ENCODE results near the gene VPS16.

The VPS16 gene

DNA sequence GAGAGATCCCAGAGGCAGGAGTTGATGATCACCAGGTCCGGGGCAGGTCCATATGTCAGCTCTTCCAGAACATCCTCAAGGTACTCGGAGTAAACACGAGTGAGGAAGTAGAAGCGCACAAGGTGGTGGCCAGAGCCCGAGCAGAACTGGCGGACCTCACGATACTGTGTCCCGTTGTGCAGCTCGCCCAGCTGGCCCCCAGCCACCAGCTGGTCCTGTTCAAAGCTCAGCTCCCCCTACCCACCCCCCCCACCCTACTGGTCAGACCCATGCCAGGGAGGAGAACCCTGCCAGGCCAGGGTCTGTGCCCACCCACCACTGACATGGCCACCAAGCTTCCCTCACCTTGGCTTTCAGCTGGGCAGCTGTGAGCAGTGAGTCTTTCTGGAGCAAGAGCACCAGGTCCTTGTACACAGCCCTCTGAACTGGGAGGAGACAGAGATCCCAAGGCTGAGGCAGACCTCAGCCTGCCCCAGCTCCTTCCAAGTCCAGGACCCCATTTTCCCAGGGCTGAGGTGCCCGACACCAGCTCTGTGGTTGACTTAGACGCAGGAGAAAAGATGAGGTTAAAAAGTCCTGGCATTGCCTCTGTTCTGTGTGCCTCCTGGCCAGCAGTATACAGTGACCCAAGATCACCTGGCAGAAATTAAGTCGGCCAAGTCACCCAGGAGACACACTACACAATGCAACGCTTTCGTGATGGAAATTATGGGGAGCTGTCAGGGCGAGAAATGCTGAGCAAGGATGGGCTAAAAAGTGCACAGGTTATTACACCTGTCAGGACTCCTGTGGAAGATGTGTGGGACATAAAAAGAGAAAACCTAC, 1.5 kb upstream of the VPS16 start:
- Histone ChIP-seq H3K9me3 (replicated peaks; ENCODE audit: low read length) (no peaks in the 10 kb centered on the region), H3K4me3 (ENCODE audit: low read length) (no peak overlapping the region), H3K4me1 (ENCODE audit: control insufficient read depth, insufficient read depth, low read length) (peaks cover 9% of the 10 kb centered on the region), H3K4me2 (ENCODE audit: low read length) (peak overlapping the region; percentile 86), H3K27me3 (ENCODE audit: control insufficient read depth, insufficient read depth, low read length) (no peaks in the 10 kb centered on the region), H3K9ac (ENCODE audit: low read depth, low read length) (no peak overlapping the region), H3K36me3 (ENCODE audit: insufficient read depth, low read length) (peaks cover 2% of the 10 kb centered on the region)

DNA sequence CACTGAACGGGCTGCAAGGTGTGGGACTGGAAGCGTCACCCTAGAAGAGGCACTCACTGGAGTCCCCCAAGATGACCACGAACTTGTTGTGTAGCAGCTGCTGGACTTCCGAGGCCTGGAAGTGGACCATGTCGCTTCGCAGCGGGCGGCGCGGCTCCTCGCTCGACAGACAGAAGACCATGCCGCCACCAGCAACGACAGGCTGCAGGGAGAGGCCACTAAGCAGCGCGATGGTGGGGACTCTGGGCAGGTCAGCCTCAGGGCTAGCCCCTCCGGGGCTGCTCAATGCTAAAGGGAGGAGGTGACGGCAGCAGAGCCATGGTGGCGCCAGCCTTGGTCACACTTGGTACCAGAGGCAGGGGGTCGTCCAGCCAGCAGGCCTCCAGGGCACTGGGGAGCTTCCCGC, 810 bp upstream of the VPS16 start:
- H3K9me3 ChIP-seq (replicated peaks; ENCODE audit: low read length): no peaks in the 10 kb centered on the region
- H3K36me3 ChIP-seq (ENCODE audit: insufficient read depth, low read length): peaks cover 2% of the 10 kb centered on the region
- peak overlapping the region; percentile 85 for H3K4me3 ChIP-seq (ENCODE audit: low read length)
- H3K4me1 ChIP-seq (ENCODE audit: control insufficient read depth, insufficient read depth, low read length): peaks cover 9% of the 10 kb centered on the region
- peak overlapping the region; percentile 96 for H3K9ac ChIP-seq (ENCODE audit: low read depth, low read length)
- H3K27me3 ChIP-seq (ENCODE audit: control insufficient read depth, insufficient read depth, low read length): no peaks in the 10 kb centered on the region
- peak overlapping the region; percentile 86 for H3K4me2 ChIP-seq (ENCODE audit: low read length)

DNA sequence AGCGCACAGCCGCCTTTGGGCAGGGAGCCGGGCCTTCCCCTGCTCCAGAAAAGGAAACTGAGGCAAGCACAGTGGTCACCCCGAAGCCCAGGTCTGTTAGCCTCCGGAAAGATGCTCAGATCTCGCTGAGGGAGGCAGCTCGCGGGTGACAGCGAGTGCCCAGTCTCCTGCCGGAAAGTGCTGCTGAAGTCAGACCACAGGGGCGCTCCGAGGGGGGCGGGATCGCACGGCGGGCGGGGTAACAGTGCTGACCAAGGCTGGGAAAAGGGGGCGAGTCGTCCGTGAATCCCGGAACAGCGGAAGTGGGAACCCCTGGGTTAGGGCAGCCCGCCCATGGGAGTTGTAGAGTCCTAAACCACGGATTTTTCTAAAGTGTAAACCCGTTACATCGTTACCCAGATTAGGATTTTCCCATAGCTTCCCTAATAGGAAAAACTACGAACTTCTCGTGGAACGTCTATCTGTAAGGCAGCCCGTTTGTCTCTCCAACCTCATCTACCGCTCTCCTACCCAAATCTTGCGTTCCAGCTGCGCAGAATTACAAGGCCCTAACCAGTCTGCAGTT, 504 bp downstream of the VPS16 start:
- H3K9ac ChIP-seq (ENCODE audit: low read depth, low read length): peak overlapping the region; percentile 96
- H3K4me2 ChIP-seq (ENCODE audit: low read length): peak overlapping the region; percentile 86
- H3K4me3 ChIP-seq (ENCODE audit: low read length): peak overlapping the region; percentile 85
- H3K9me3 ChIP-seq (replicated peaks; ENCODE audit: low read length): no peaks in the 10 kb centered on the region
- peaks cover 2% of the 10 kb centered on the region for H3K36me3 ChIP-seq (ENCODE audit: insufficient read depth, low read length)
- H3K27me3 ChIP-seq (ENCODE audit: control insufficient read depth, insufficient read depth, low read length): no peaks in the 10 kb centered on the region
- peaks cover 9% of the 10 kb centered on the region for H3K4me1 ChIP-seq (ENCODE audit: control insufficient read depth, insufficient read depth, low read length)

DNA sequence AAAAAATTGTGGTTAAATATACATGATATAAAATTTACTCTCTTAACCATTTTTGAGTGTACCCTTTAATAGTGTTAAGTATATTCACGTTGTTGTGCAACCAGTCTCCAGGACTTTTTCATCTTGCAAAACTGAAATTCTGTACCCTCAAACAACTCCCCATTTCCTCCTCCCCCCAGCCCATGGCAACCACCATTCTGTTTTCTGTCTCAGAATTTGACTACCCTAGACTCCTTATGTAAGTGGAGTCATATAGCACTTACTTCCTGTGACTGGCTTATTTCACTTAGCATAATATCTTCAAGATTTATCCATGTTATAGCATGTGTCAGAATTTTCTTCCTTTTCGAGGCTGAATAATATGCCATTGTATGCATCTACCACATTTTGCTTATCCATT, 5.1 kb downstream of the VPS16 start:
- Histone ChIP-seq H3K27me3 (ENCODE audit: control insufficient read depth, insufficient read depth, low read length) (no peaks in the 10 kb centered on the region), H3K4me1 (ENCODE audit: control insufficient read depth, insufficient read depth, low read length) (no peaks in the 10 kb centered on the region), H3K9ac (ENCODE audit: low read depth, low read length) (no peak overlapping the region)

DNA sequence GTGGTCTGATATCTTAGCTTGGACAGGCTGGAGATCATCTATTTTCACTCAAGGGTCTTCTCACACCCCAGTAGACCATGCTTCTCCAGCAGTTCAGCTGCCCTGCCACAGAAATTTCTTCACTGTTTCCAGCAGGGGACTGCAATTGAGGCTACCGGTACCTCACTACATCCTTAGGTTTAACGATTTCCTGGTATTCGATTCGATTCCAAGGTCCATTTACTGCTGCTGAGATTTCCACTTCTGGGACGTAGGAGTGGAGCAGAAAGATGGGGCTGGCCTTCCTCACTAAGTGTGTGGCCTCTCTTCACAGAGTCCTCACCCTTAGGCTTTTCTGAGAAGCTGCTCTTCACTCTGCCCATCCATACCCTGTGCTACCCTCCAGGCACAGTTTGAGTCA, 6.2 kb downstream of the VPS16 start:
- H3K4me2 ChIP-seq (ENCODE audit: low read length): no peak overlapping the region
- no peaks in the 10 kb centered on the region for H3K4me1 ChIP-seq (ENCODE audit: control insufficient read depth, insufficient read depth, low read length)
- no peaks in the 10 kb centered on the region for H3K36me3 ChIP-seq (ENCODE audit: insufficient read depth, low read length)
- no peaks in the 10 kb centered on the region for H3K27me3 ChIP-seq (ENCODE audit: control insufficient read depth, insufficient read depth, low read length)
- no peak overlapping the region for H3K9ac ChIP-seq (ENCODE audit: low read depth, low read length)
- no peak overlapping the region for H3K4me3 ChIP-seq (ENCODE audit: low read length)
- H3K9me3 ChIP-seq (replicated peaks; ENCODE audit: low read length): no peaks in the 10 kb centered on the region

More for the DNA sequence above, 5.1 kb downstream of the VPS16 start:
- H3K4me2 ChIP-seq (ENCODE audit: low read length): no peak overlapping the region
- no peaks in the 10 kb centered on the region for H3K9me3 ChIP-seq (replicated peaks; ENCODE audit: low read length)
- H3K36me3 ChIP-seq (ENCODE audit: insufficient read depth, low read length): no peaks in the 10 kb centered on the region
- no peak overlapping the region for H3K4me3 ChIP-seq (ENCODE audit: low read length)

DNA sequence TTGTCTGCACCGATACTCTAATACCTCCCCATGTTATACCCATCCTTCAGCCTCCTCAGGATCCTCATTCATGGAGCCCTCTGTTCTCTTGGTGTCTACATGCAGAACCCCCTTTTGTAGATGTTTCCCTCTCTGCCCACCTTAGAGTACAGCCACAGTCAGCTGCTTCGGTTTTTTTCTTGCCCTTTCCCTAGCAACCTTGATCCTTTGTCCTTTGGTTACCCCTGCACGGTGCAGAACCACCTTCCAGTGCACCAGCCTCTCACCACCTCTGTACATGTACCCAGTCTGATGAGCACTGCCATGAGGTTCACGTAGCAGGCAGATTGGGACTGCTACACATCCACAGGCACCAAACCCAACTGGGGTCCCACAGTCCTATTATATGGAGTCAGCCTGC, 7.3 kb downstream of the VPS16 start:
- Histone ChIP-seq H3K4me3 (ENCODE audit: low read length) (no peak overlapping the region), H3K4me1 (ENCODE audit: control insufficient read depth, insufficient read depth, low read length) (no peaks in the 10 kb centered on the region)

DNA sequence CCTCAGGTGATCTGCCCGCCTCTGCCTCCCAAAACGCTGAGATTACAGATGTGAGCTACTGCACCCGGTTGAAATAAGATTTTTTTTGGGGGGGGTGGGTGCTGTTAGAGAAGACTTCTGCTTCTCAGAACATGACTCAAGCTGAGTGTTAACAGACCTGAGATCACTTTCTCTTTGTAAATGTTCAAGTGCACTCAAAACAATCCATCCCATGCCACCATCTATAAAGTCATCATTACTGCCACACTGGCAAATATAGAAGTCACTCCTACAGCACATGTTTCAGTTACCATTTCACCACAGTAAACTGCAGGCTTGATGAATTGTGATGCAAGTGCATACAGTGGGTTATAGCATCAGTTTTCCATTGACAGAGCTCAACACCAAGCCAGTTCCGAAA, 9.0 kb downstream of the VPS16 start:
- H3K4me2 ChIP-seq (ENCODE audit: low read length): no peak overlapping the region
- H3K27me3 ChIP-seq (ENCODE audit: control insufficient read depth, insufficient read depth, low read length): no peaks in the 10 kb centered on the region
- no peak overlapping the region for H3K4me3 ChIP-seq (ENCODE audit: low read length)
- no peak overlapping the region for H3K9ac ChIP-seq (ENCODE audit: low read depth, low read length)
- H3K36me3 ChIP-seq (ENCODE audit: insufficient read depth, low read length): no peaks in the 10 kb centered on the region
- no peaks in the 10 kb centered on the region for H3K4me1 ChIP-seq (ENCODE audit: control insufficient read depth, insufficient read depth, low read length)
- no peaks in the 10 kb centered on the region for H3K9me3 ChIP-seq (replicated peaks; ENCODE audit: low read length)

More for the DNA sequence above, 7.3 kb downstream of the VPS16 start:
- Histone ChIP-seq H3K4me2 (ENCODE audit: low read length) (no peak overlapping the region), H3K9me3 (replicated peaks; ENCODE audit: low read length) (no peaks in the 10 kb centered on the region), H3K36me3 (ENCODE audit: insufficient read depth, low read length) (no peaks in the 10 kb centered on the region), H3K9ac (ENCODE audit: low read depth, low read length) (no peak overlapping the region), H3K27me3 (ENCODE audit: control insufficient read depth, insufficient read depth, low read length) (no peaks in the 10 kb centered on the region)

DNA sequence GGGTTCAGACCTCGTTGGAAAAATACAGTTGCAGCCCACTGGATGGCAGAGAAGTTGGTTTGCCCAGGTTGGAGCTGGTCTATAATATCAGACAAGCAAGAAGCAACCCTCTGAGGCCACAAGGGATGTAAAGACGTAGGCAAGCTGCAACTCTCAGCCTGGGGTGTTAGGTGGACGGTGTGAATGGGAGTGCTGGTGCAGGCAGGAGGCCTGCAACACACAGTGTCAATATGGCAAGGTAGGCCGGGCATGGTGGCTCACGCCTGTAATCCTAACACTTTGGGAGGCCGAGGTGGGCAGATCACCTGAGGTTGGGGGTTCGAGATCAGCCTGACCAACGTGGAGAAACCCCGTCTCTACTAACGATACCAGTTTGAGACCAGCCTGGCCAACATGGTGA, 10.5 kb downstream of the VPS16 start:
- Histone ChIP-seq H3K4me3 (ENCODE audit: low read length) (no peak overlapping the region), H3K27me3 (ENCODE audit: control insufficient read depth, insufficient read depth, low read length) (no peaks in the 10 kb centered on the region), H3K4me1 (ENCODE audit: control insufficient read depth, insufficient read depth, low read length) (no peaks in the 10 kb centered on the region), H3K36me3 (ENCODE audit: insufficient read depth, low read length) (no peaks in the 10 kb centered on the region), H3K9ac (ENCODE audit: low read depth, low read length) (no peak overlapping the region), H3K4me2 (ENCODE audit: low read length) (no peak overlapping the region), H3K9me3 (replicated peaks; ENCODE audit: low read length) (no peaks in the 10 kb centered on the region)

DNA sequence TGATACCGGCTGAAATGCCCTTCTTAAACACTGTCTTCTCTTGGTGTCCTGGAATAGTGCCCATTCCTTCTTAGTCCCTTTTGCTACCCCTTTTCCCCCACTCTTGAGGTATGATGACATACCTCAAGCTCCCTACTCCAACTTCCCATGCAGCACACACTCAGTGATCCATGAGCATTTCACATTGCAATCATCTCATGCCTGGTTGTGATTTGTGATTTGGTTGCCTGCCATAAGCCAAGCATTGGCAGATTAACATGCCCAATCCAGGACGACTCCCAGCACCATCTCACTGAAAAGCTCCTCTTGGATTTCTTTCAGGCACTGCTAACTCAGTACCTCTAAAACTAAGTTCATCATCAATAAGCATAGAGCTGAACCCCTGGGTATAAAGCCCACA, 18.0 kb downstream of the VPS16 start:
- no peaks in the 10 kb centered on the region for H3K9me3 ChIP-seq (replicated peaks; ENCODE audit: low read length)
- no peak overlapping the region for H3K4me2 ChIP-seq (ENCODE audit: low read length)
- peaks cover 10% of the 10 kb centered on the region for H3K36me3 ChIP-seq (ENCODE audit: insufficient read depth, low read length)
- no peak overlapping the region for H3K4me3 ChIP-seq (ENCODE audit: low read length)
- H3K9ac ChIP-seq (ENCODE audit: low read depth, low read length): no peak overlapping the region
- no peaks in the 10 kb centered on the region for H3K27me3 ChIP-seq (ENCODE audit: control insufficient read depth, insufficient read depth, low read length)
- peaks cover 12% of the 10 kb centered on the region for H3K4me1 ChIP-seq (ENCODE audit: control insufficient read depth, insufficient read depth, low read length)

DNA sequence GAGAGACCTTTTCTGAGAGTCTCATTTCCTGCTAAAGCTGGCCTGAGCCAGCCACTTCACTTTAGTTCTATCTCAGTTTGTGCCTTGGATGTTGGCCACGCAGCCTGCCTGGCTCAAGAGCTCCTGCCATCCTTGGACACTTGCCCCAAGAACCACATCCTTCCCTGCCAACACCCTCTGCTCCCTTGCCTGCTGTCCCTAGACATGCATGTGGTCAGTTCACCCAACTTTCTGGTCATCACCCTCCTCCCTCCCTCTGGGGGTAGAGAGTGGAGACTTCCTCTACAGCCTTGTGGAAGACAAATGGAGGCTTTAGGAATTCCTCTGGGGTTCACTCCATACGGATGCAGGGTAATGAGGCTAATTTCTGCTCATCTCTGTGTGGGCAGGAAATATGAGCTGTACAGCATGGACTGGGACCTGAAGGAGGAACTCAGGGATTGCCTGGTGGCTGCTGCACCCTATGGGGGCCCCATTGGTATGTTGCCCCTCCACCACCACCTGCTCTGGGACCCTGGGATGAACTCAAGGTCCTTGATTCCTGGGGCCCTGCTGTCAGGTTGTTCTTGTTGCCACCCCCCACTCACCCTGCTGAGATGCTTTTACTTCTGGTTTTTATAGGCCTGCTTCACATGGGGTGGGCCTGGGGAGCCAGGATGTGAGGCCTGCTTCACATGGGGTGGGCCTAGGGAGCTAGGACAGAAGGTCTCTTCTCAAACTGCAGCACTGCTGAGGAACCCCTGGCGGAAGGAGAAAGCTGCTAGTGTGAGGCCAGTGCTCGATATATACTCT, 19.0 kb downstream of the VPS16 start:
- Histone ChIP-seq H3K36me3 (ENCODE audit: insufficient read depth, low read length) (peaks cover 16% of the 10 kb centered on the region), H3K4me2 (ENCODE audit: low read length) (no peak overlapping the region), H3K4me3 (ENCODE audit: low read length) (no peak overlapping the region), H3K27me3 (ENCODE audit: control insufficient read depth, insufficient read depth, low read length) (no peaks in the 10 kb centered on the region), H3K4me1 (ENCODE audit: control insufficient read depth, insufficient read depth, low read length) (peaks cover 12% of the 10 kb centered on the region), H3K9ac (ENCODE audit: low read depth, low read length) (no peak overlapping the region), H3K9me3 (replicated peaks; ENCODE audit: low read length) (no peaks in the 10 kb centered on the region)

DNA sequence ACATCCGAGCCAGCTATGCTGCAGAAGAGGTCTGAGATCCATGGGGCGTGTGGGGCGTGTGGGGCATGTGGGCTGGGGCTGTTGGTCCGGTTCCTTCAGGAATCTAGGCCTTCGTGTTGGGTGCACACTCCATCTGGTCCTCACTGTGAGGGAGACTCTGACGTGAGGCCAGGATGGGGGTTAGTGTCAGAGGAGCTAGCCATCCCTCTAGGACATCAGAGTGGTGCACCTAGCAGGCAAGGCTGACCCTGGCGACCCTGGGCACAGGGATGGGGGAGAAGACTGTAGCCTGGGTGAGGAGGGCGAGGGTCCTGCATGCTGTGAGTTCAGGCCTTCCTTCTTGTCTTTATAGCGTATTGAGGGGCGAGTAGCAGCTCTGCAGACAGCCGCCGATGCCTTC, 24.1 kb downstream of the VPS16 start:
- Histone ChIP-seq H3K9me3 (replicated peaks; ENCODE audit: low read length) (no peaks in the 10 kb centered on the region), H3K27me3 (ENCODE audit: control insufficient read depth, insufficient read depth, low read length) (no peaks in the 10 kb centered on the region), H3K9ac (ENCODE audit: low read depth, low read length) (no peak overlapping the region), H3K4me1 (ENCODE audit: control insufficient read depth, insufficient read depth, low read length) (peaks cover 4% of the 10 kb centered on the region), H3K4me2 (ENCODE audit: low read length) (no peak overlapping the region), H3K36me3 (ENCODE audit: insufficient read depth, low read length) (peaks cover 41% of the 10 kb centered on the region), H3K4me3 (ENCODE audit: low read length) (no peak overlapping the region)
